MM.1S (cell line): ENCODE data around the gene TTC16.

Source experiments
- EZH2 ChIP-seq: fragments of 300-600 bp; sonication (generic); optimal IDR thresholded peaks from 2 replicates; pipeline ENCODE3; 2017; ENCODE audit warnings: low read depth, mild to moderate bottlenecking, antibody characterized with exemption, low read length, mixed read lengths
- TF ChIP-seq, protein P1 (sequence below): fragments of 300-600 bp; sonication (generic); IDR thresholded peaks from 2 replicates; pipeline ENCODE4 v1.5.1; 2016; ENCODE audit warnings: antibody characterized with exemption, low read length, mixed read lengths

DNA sequence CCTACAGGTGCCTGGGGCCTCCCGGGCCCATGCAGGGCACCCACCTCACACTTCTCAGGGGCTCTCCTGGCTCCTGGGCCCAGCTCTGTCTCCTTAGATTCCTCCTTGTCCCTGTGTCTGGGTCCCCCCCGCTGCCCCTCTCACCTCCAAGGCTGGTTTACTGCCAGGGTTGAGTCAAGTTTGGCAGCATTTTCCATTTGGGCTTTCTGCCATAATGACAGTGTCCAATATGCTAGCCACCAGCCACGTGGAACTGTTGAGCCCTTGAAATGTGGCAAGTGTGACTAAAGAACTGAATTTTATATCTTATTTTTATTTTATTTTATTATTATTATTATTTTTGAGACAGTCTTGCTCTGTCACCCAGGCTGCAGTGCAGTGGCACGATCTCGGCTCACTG lies 1.9 kb downstream of the TTC16 start:
- TF ChIP-seq, protein P1, sequence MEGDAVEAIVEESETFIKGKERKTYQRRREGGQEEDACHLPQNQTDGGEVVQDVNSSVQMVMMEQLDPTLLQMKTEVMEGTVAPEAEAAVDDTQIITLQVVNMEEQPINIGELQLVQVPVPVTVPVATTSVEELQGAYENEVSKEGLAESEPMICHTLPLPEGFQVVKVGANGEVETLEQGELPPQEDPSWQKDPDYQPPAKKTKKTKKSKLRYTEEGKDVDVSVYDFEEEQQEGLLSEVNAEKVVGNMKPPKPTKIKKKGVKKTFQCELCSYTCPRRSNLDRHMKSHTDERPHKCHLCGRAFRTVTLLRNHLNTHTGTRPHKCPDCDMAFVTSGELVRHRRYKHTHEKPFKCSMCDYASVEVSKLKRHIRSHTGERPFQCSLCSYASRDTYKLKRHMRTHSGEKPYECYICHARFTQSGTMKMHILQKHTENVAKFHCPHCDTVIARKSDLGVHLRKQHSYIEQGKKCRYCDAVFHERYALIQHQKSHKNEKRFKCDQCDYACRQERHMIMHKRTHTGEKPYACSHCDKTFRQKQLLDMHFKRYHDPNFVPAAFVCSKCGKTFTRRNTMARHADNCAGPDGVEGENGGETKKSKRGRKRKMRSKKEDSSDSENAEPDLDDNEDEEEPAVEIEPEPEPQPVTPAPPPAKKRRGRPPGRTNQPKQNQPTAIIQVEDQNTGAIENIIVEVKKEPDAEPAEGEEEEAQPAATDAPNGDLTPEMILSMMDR, result no peak
- no peak for TF ChIP-seq EZH2
